ENCODE results near the gene RYK. TPM values are rescaled to one million over a fixed set of nuclear protein-coding genes. Genes with fewer than 3 reads are reported as not detected.

The RYK gene
- total and polyA plus RNA-seq, 2 experiments from 2014 or later, result 24.9 to 94.8 TPM

DNA sequence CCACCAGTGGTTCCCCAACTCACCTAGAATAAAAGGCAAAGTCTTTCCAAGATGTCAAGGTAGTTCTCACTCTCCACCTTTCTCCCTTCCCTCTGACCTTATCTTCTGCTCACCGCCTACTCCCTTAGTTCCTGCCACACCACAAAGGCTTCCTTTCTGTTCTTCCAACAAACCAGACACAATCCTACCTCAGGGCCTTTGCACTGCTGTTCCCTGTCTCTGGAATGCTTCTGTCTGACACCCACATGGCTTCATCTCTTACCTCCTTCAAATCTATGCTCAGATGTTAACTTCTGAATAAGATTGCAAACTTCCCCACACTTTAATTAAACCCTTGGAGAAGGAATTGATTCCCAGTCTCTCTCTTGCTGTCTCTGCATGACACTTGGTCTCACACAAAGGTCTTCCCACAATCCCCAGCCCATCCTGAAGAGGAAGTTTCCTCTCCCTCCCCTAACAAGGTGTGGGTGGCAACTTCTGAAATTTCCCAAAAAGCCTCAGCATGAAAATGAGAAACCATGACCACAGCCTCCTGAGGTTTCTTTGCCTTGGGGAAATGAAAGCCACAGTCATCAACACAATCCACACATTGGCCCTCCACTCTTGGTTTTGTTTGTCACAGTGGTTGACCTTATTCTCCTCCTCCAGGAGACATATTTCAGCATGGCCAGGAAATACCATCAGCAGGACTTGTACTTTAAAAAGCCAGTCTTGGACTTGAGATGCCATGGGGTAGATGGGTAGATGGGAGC is 3.0 kb upstream of the RYK start (continued):
- TF ChIP-seq, protein P1, sequence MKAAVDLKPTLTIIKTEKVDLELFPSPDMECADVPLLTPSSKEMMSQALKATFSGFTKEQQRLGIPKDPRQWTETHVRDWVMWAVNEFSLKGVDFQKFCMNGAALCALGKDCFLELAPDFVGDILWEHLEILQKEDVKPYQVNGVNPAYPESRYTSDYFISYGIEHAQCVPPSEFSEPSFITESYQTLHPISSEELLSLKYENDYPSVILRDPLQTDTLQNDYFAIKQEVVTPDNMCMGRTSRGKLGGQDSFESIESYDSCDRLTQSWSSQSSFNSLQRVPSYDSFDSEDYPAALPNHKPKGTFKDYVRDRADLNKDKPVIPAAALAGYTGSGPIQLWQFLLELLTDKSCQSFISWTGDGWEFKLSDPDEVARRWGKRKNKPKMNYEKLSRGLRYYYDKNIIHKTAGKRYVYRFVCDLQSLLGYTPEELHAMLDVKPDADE (IDR thresholded peaks at IDR 0.05), result no peak
- TF ChIP-seq POLR2AphosphoS5 (IDR thresholded peaks at IDR 0.05; ENCODE audit: low read depth), result no peak
- TF ChIP-seq ZNF114 (CRISPR knock-in tag; IDR thresholded peaks at IDR 0.05), result no peak
- TF ChIP-seq NANOG (IDR thresholded peaks at IDR 0.05; ENCODE audit: borderline replicate concordance), result no peak
- TF ChIP-seq EZH2 (IDR thresholded peaks at IDR 0.05; ENCODE audit: low read depth, unreplicated experiment), result no peak
- TF ChIP-seq, protein P2, sequence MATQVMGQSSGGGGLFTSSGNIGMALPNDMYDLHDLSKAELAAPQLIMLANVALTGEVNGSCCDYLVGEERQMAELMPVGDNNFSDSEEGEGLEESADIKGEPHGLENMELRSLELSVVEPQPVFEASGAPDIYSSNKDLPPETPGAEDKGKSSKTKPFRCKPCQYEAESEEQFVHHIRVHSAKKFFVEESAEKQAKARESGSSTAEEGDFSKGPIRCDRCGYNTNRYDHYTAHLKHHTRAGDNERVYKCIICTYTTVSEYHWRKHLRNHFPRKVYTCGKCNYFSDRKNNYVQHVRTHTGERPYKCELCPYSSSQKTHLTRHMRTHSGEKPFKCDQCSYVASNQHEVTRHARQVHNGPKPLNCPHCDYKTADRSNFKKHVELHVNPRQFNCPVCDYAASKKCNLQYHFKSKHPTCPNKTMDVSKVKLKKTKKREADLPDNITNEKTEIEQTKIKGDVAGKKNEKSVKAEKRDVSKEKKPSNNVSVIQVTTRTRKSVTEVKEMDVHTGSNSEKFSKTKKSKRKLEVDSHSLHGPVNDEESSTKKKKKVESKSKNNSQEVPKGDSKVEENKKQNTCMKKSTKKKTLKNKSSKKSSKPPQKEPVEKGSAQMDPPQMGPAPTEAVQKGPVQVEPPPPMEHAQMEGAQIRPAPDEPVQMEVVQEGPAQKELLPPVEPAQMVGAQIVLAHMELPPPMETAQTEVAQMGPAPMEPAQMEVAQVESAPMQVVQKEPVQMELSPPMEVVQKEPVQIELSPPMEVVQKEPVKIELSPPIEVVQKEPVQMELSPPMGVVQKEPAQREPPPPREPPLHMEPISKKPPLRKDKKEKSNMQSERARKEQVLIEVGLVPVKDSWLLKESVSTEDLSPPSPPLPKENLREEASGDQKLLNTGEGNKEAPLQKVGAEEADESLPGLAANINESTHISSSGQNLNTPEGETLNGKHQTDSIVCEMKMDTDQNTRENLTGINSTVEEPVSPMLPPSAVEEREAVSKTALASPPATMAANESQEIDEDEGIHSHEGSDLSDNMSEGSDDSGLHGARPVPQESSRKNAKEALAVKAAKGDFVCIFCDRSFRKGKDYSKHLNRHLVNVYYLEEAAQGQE (IDR thresholded peaks at IDR 0.05; ENCODE audit: unreplicated experiment), result no peak
- TF ChIP-seq STAT1 (IDR thresholded peaks at IDR 0.05; ENCODE audit: unreplicated experiment), result no peak

DNA sequence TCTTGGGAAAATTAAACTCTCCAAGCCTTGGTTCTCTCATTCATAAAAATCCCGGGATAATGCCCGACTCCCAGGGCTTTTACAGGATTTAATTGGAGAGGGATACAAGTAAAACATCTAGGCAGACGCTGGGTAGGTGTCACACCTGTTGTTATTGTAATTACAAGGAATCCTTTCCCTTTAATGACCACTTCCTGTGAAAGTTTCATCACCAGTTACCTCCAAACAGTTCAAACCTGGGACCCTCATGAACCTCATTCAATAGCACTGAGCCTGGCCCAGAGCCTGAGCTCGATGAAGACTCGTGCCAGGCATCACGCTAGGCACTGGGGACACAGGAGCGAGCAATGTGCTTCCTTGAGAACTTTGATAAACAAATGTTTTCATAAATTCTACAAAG is 2.1 kb upstream of the RYK start:
- H3K9me2 ChIP-seq (ENCODE audit: insufficient read depth), result no peaks in the 10 kb centered on the region
- H3K27ac ChIP-seq (ENCODE audit: low read depth), result peak overlapping the region; percentile 1; the same call in 1 of the 2 replicates
- 0 out of 2 replicates have a peak, but pooled peaks cover 5% of the 10 kb centered on the region for H3F3A ChIP-seq (replicated peaks; ENCODE audit: low read depth)
- H3K4me1 Mint-ChIP-seq, result peaks cover 47% of the 10 kb centered on the region
- peak overlapping the region; percentile 20 for H3K4me2 ChIP-seq
- peaks cover 10% of the 10 kb centered on the region for H3K27me3 Mint-ChIP-seq (ENCODE audit: insufficient read depth, low read depth, poor library complexity)
- DNase-seq (ENCODE audit: low spot score), result peak; percentile 68
- H3K36me3 Mint-ChIP-seq (ENCODE audit: low read depth), result peaks cover 8% of the 10 kb centered on the region; the same call in 2 of the 3 replicates
- TF ChIP-seq NANOG (IDR thresholded peaks at IDR 0.05; ENCODE audit: borderline replicate concordance) (0 out of 2 replicates have a peak, but pooled peaks have one; percentile 18), EZH2phosphoT487 (IDR thresholded peaks at IDR 0.05; ENCODE audit: unreplicated experiment) (no peak), CREB1 (CRISPR knock-in tag; IDR thresholded peaks at IDR 0.05; ENCODE audit: low read depth) (peak; percentile 12; the same call in 1 of the 2 replicates)
- H3K79me2 ChIP-seq (replicated peaks; ENCODE audit: insufficient read depth), result peaks cover 23% of the 10 kb centered on the region
- H3K27me3 ChIP-seq (ENCODE audit: insufficient read depth), result no peaks in the 10 kb centered on the region
- H3K4me3 ChIP-seq, result no peak overlapping the region
- no peaks in the 10 kb centered on the region for H3K36me3 ChIP-seq (ENCODE audit: insufficient read depth)
- H2AFZ ChIP-seq, result 0 out of 2 replicates have a peak overlapping the region, but pooled peaks have one; percentile 7
- H4K20me1 ChIP-seq (replicated peaks; ENCODE audit: insufficient read depth), result peaks cover 8% of the 10 kb centered on the region; the same call in 1 of the 2 replicates
- H3K4me1 ChIP-seq (ENCODE audit: insufficient read depth), result peaks cover 37% of the 10 kb centered on the region
- H3K27ac Mint-ChIP-seq, result peak overlapping the region; percentile 90
- no peak for ATAC-seq
- peaks cover 3% of the 10 kb centered on the region; the same call in 1 of the 3 replicates for H3K9me3 Mint-ChIP-seq
- no peak overlapping the region for H3K4me3 Mint-ChIP-seq
